NCI-H748 (cell line): Measurements from ENCODE around the gene RNU5B-1.
"Not testable (repeated sequence)": the region's sequence is repeated elsewhere in the genome, so short reads cannot be mapped to it uniquely, and the experiment has no call there.

ENCODE experiments used
- DNase-seq: peaks from one replicate; lab custom pipeline; 2025; ENCODE audit not compliant: unreplicated experiment; lab: John Stamatoyannopoulos, UW

The RNU5B-1 gene

GRCh38 chr15:65339920-65340319, 35.4 kb downstream of the RNU5B-1 start:
- no peak for DNase-seq

- DNase-seq: no peak
These were observed 38.0 kb downstream of the RNU5B-1 start for GRCh38 chr15:65342493-65342892.

- DNase-seq: no peak
These were observed 39.0 kb downstream of the RNU5B-1 start for GRCh38 chr15:65343374-65343981.

GRCh38 chr15:65344214-65344913, 39.9 kb downstream of the RNU5B-1 start:
- DNase-seq: no peak

GRCh38 chr15:65344914-65345275, 40.4 kb downstream of the RNU5B-1 start:
- DNase-seq: no peak

- DNase-seq: no peak
These were observed 42.5 kb downstream of the RNU5B-1 start for GRCh38 chr15:65346856-65347598.

- DNase-seq: not testable (repeated sequence)
These were observed 43.3 kb downstream of the RNU5B-1 start for GRCh38 chr15:65347756-65348155.

- no peak for DNase-seq
These were observed 44.9 kb downstream of the RNU5B-1 start for GRCh38 chr15:65349338-65349737.

- not testable (repeated sequence) for DNase-seq
These were observed 47.5 kb downstream of the RNU5B-1 start for GRCh38 chr15:65351972-65352371.
